Measurements from ENCODE around the gene RPS6KA1.
"Not testable (repeated sequence)": the region's sequence is repeated elsewhere in the genome, so short reads cannot be mapped to it uniquely, and the experiment has no call there.

The RPS6KA1 gene

DNA sequence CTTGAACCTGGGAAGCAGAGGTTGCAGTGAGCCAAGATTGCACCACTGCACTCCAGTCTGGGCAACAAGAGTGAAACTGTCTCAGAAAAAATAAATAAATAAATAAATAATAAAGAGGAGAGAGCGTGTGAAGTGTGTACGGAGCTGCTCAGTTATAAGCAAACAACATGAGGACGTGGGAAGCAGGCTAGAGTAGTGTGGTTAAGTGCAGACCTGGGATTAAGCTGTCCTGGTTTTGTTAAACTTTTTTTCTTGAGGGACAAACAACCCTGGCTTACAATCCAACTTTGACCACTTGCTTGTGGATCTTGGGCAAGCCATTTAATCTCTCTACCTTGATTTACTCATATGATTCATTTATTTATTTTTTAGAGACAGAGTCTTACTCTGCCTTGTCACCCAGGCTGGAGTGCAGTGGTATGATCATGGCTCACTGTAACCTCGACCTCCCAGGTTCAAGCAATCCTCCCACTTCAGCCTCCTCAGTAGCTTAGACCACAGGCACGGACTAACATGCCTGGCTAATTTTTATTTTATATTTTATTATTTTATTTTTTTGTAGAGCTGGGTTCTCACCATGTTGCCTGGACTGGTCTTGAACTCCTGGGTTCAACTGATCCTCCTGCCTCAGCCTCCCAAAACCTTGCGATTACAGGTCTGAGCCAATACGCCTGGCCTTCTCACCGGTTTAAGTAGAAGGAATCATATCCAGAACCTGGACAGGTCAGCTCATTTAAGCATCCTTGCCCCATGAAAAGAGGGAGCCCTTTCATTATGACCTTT lies 52.7 kb downstream of the RPS6KA1 start:
- Histone ChIP-seq H3K9me3 (no peaks in the 10 kb centered on the region), H3K27ac (peak overlapping the region; percentile 60), H3K4me3 (ENCODE audit: low read depth in 1 of 2, low read length in 1 of 2) (no peak overlapping the region), H3K27me3 (no peaks in the 10 kb centered on the region), H3K36me3 (peaks cover 9% of the 10 kb centered on the region), H3K4me1 (ENCODE audit: control insufficient read depth in 1 of 2, insufficient read depth in 1 of 2, low read depth in 1 of 2, low read length in 1 of 2) (peaks cover 15 to 21% of the 10 kb centered on the region in 2 experiments)
- TF ChIP-seq, protein P1, sequence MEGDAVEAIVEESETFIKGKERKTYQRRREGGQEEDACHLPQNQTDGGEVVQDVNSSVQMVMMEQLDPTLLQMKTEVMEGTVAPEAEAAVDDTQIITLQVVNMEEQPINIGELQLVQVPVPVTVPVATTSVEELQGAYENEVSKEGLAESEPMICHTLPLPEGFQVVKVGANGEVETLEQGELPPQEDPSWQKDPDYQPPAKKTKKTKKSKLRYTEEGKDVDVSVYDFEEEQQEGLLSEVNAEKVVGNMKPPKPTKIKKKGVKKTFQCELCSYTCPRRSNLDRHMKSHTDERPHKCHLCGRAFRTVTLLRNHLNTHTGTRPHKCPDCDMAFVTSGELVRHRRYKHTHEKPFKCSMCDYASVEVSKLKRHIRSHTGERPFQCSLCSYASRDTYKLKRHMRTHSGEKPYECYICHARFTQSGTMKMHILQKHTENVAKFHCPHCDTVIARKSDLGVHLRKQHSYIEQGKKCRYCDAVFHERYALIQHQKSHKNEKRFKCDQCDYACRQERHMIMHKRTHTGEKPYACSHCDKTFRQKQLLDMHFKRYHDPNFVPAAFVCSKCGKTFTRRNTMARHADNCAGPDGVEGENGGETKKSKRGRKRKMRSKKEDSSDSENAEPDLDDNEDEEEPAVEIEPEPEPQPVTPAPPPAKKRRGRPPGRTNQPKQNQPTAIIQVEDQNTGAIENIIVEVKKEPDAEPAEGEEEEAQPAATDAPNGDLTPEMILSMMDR (IDR thresholded peaks at IDR 0.05) = no peak

DNA sequence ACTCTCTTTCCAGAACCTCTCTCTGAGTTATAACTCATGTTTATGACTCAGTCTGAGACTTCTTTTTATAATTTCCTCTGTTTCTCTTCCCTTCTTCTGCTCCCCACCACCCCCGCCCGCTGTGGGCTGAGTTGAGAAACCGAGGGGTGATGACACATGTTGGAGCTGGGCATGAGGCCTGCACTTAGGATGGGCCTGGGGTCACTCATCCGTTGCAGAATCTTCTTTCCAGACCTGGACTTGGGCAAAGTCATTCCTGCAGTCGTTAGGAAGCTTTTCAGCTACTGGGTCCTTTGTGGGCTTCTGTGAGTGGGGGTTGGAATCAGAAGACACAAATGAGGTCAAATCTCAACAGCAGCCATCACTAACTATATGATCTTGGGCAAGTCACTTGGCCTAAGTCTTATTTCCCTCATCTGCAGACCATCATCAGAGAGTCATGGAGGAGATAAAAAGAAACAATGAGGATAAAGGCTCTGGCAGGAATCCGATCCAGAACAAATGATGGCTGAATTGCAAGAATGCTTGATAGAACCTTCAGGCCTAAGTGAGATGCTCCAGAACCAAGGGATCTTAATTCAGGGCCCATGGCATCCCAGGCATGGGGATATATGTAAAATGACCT lies 53.4 kb downstream of the RPS6KA1 start:
- Histone ChIP-seq H3K9me3 (no peaks in the 10 kb centered on the region), H3K4me3 (ENCODE audit: low read depth in 1 of 2, low read length in 1 of 2) (no peak overlapping the region), H3K36me3 (peaks cover 4% of the 10 kb centered on the region), H3K27me3 (no peaks in the 10 kb centered on the region), H3K27ac (peak overlapping the region; percentile 60), H3K4me1 (ENCODE audit: control insufficient read depth in 1 of 2, insufficient read depth in 1 of 2, low read depth in 1 of 2, low read length in 1 of 2) (peaks cover 15 to 21% of the 10 kb centered on the region in 2 experiments)
- TF ChIP-seq, protein P1 (IDR thresholded peaks at IDR 0.05) = no peak

DNA sequence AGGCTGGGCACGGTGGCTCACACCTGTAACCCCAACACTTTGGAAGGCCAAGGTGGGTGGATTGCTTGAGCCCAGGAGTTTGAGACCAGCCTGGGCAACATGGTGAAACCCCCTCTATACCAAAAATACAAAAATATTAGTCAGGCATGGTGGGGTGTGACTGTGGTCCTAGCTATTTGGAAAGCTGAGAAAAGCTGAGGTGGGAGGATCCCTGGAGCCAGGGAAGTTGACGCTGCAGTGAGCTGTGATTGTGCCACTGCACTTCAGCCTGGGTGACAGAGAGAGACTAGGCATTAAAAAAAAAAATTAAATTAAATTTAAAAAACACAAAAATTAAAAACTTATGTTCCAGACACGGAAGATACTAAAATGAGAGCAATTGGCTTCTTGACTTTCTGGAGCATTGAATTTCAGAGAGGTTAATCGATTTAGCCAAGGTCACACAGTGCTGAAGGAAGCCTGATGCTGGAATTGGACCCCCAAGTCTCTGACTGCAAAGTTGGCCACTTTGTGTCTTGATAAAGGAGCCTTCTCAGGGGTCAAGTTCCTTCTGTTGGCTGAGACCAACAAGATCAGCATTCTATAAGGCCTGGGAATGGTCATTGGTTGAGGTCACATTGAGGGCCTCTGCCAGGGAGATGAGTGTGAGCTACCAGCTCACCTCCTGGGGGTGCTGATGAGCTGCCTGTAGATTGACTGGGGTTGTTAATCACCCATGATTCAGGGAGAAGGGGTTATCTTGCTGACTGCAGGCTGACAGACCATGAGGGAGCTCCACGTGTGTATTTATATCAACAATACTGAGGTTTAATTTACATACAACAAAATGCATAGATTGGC lies 54.3 kb downstream of the RPS6KA1 start:
- TF ChIP-seq, protein P1 (IDR thresholded peaks at IDR 0.05) = no peak

DNA sequence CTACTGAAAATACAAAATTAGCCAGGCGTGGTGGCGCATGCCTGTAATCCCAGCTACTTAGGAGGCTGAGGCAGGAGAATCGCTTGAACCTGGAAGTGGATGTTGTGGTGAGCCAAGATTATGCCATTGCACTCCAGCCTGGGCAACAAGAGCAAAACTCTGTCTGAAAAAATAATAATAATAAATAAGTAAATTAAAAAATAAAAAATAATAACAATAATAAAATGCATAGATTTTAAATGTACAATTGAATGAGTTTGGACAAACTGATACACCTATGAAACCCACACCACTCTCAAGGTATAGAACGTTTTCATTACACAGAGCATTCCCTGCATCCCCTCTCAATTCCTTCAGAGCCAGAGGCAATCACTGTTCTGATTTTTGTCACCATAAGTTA lies 55.0 kb downstream of the RPS6KA1 start:
- H3K27ac ChIP-seq; H3K9me3 ChIP-seq; H3K36me3 ChIP-seq; H3K27me3 ChIP-seq; H3K4me3 ChIP-seq (ENCODE audit: low read depth in 1 of 2, low read length in 1 of 2): not testable (repeated sequence)
- H3K4me1 ChIP-seq (ENCODE audit: control insufficient read depth in 1 of 2, insufficient read depth in 1 of 2, low read depth in 1 of 2, low read length in 1 of 2) = peaks cover 15 to 21% of the 10 kb centered on the region in 2 experiments

More for the DNA sequence above, 54.3 kb downstream of the RPS6KA1 start:
- H3K4me1 ChIP-seq (ENCODE audit: control insufficient read depth in 1 of 2, insufficient read depth in 1 of 2, low read depth in 1 of 2, low read length in 1 of 2) = peaks cover 15 to 21% of the 10 kb centered on the region in 2 experiments
- no peaks in the 10 kb centered on the region for H3K9me3 ChIP-seq
- no peak overlapping the region for H3K4me3 ChIP-seq (ENCODE audit: low read depth in 1 of 2, low read length in 1 of 2)
- no peaks in the 10 kb centered on the region for H3K27me3 ChIP-seq
- H3K36me3 ChIP-seq = no peaks in the 10 kb centered on the region
- peak overlapping the region; percentile 60 for H3K27ac ChIP-seq

DNA sequence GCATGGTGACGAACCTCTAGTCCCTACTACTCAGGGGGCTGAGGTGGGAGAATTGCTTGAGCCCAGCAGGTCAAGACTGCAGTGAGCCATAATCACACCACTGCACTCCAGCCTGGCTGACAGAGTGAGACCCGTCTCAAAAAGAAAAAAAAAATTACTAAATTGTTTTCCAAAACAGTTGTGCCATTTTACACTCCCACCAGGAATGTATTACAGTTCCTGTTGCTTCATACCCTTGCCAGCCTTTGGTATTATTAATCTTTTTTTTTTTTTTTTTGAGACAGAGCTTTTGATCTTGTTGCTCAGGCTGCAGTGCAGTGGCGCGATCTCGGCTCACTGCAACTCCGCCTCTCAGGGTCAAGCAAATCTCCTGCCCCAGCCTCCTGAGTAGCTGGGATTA lies 55.9 kb downstream of the RPS6KA1 start:
- Histone ChIP-seq H3K27me3 (no peaks in the 10 kb centered on the region), H3K27ac (no peak overlapping the region), H3K9me3 (no peaks in the 10 kb centered on the region), H3K4me3 (ENCODE audit: low read depth in 1 of 2, low read length in 1 of 2) (no peak overlapping the region), H3K36me3 (no peaks in the 10 kb centered on the region), H3K4me1 (ENCODE audit: control insufficient read depth in 1 of 2, insufficient read depth in 1 of 2, low read depth in 1 of 2, low read length in 1 of 2) (peaks cover 15 to 21% of the 10 kb centered on the region in 2 experiments)
- TF ChIP-seq, protein P1 (IDR thresholded peaks at IDR 0.05) = no peak

Data from neutrophil (primary cell).